B cell (primary cell): ENCODE results near the gene TBXAS1. TPM values are rescaled to one million over a fixed set of nuclear protein-coding genes. Genes with fewer than 3 reads are reported as not detected.

Experiments used
- ATAC-seq: fragments of 200-7000 bp; cut with Tn5 transposase; one replicate; pipeline ENCODE4 v1.10.0; 2021; ENCODE audit warnings: low read depth, mild to moderate bottlenecking, moderate number of reproducible peaks, moderate library complexity
- CTCF ChIA-PET: fragments of 350-600 bp; sonication (Branson Sonifier 250); formaldehyde crosslinking; loops from one replicate; lab custom pipeline; 2021; ENCODE audit warnings: antibody characterized with exemption, inconsistent platforms; lab: Charles Lee
- POLR2A ChIA-PET: fragments of 350-600 bp; sonication (Branson Sonifier 250); formaldehyde crosslinking; loops from one replicate; lab custom pipeline; 2021; ENCODE audit warnings: antibody characterized with exemption; lab: Charles Lee
- DNase-seq: peaks from one replicate; pipeline ENCODE4 v3.0.0; 2013
- H2AFZ ChIP-seq: 2 replicates; pipeline ENCODE4 v1.6.1; 2012; ENCODE audit warnings: mild to moderate bottlenecking, low read depth, low read length; ENCODE audit not compliant: insufficient read depth, poor library complexity, severe bottlenecking
- H3K27ac ChIP-seq, 2 donors: 1 replicate in 1 of 2; 2 replicates in 1 of 2; pipeline ENCODE4 v1.5.1; 2012 to 2013; ENCODE audit warnings: low read length in 2 of 2, mild to moderate bottlenecking in 2 of 2, moderate library complexity in 1 of 2
- H3K27me3 ChIP-seq, 4 experiments: fragments of 200-600 bp in 1 of 4; sonication (generic) in 1 of 4; replicated peaks in 1 of 4; 1 replicate in 2 of 4; 2 replicates in 2 of 4; pipeline versions ENCODE4 v1.6.1 to v1.7.0; 2013 to 2016; ENCODE audit warnings: low read length in 3 of 4, mild to moderate bottlenecking in 2 of 4, mixed read lengths in 1 of 4, moderate library complexity in 1 of 4; ENCODE audit not compliant: insufficient read depth in 4 of 4, control insufficient read depth in 3 of 4; ENCODE audit errors: control extremely low read depth in 1 of 4
- H3K36me3 ChIP-seq, 2 experiments: replicated peaks in 1 of 2; 1 replicate in 1 of 2; 2 replicates in 1 of 2; pipeline versions ENCODE4 v1.6.1 to v1.7.1; 2013; ENCODE audit warnings: low read length in 1 of 2; ENCODE audit not compliant: insufficient read depth in 2 of 2, control insufficient read depth in 1 of 2; ENCODE audit errors: control extremely low read depth in 1 of 2, extremely low read depth in 1 of 2
- H3K4me1 ChIP-seq, 2 donors: fragments of 200-600 bp in 1 of 2; sonication (generic) in 1 of 2; 1 replicate in 1 of 2; 2 replicates in 1 of 2; pipeline versions ENCODE4 v1.5.1 to v1.6.1; 2013 to 2017; ENCODE audit warnings: low read length in 2 of 2; ENCODE audit not compliant: control insufficient read depth in 2 of 2, insufficient read depth in 2 of 2
- H3K4me2 ChIP-seq: replicated peaks from 2 replicates; pipeline ENCODE3; 2012; ENCODE audit warnings: mild to moderate bottlenecking, low read depth, low read length; ENCODE audit not compliant: poor library complexity, severe bottlenecking
- H3K4me3 ChIP-seq, 5 experiments: fragments of 200-600 bp in 1 of 5; sonication (generic) in 1 of 5; 1 replicate in 3 of 5; 2 replicates in 2 of 5; pipeline versions ENCODE4 v1.5.1 to v1.7.0; 2011 to 2016; ENCODE audit warnings: low read length in 4 of 5, mild to moderate bottlenecking in 4 of 5, low read depth in 2 of 5, control low read depth in 1 of 5, moderate library complexity in 1 of 5; ENCODE audit not compliant: insufficient read depth in 1 of 5; ENCODE audit errors: control extremely low read depth in 1 of 5, extremely low read depth in 1 of 5
- H3K79me2 ChIP-seq: fragments of 200-600 bp; sonication (generic); one replicate; pipeline ENCODE4 v1.6.0; 2016; ENCODE audit warnings: low read length; ENCODE audit not compliant: control insufficient read depth, insufficient read depth
- H3K9ac ChIP-seq: fragments of 200-600 bp; sonication (generic); 2 replicates; pipeline ENCODE4 v1.6.1; 2017; ENCODE audit warnings: mild to moderate bottlenecking, low read length, moderate library complexity
- H3K9me3 ChIP-seq, 3 donors: one replicate each; pipeline versions ENCODE4 v1.6.1 to v1.7.1; 2013; ENCODE audit warnings: low read length in 2 of 3; ENCODE audit not compliant: control insufficient read depth in 2 of 3, insufficient read depth in 1 of 3; ENCODE audit errors: control extremely low read depth in 1 of 3
- H4K20me1 ChIP-seq: 2 replicates; pipeline ENCODE4 v1.6.0; 2012; ENCODE audit warnings: mild to moderate bottlenecking, low read length; ENCODE audit not compliant: insufficient read depth, control insufficient read depth, poor library complexity, severe bottlenecking
- H3K27ac Mint-ChIP-seq: one replicate; pipeline ENCODE4 v1.8.0; 2021; ENCODE audit warnings: mixed read lengths
- H3K27me3 Mint-ChIP-seq: one replicate; pipeline ENCODE4 v1.8.0; 2021; ENCODE audit warnings: mixed read lengths
- H3K4me1 Mint-ChIP-seq: one replicate; pipeline ENCODE4 v1.8.0; 2021; ENCODE audit warnings: mixed read lengths
- H3K4me3 Mint-ChIP-seq: one replicate; pipeline ENCODE4 v1.8.0; 2021; ENCODE audit warnings: mixed read lengths
- H3K9me3 Mint-ChIP-seq: one replicate; pipeline ENCODE4 v1.8.0; 2022; ENCODE audit warnings: mixed read lengths; ENCODE audit not compliant: insufficient read depth
- CTCF ChIP-seq: fragments of 200-600 bp; IDR thresholded peaks from one replicate; pipeline ENCODE4 v1.8.0; 2022; ENCODE audit warnings: antibody characterized with exemption, mild to moderate bottlenecking
- EZH2 ChIP-seq: IDR thresholded peaks from 2 replicates; pipeline ENCODE4 v1.6.1; 2012; ENCODE audit warnings: borderline replicate concordance, low read depth, mild to moderate bottlenecking, moderate library complexity, low read length; ENCODE audit not compliant: insufficient read depth, poor library complexity, severe bottlenecking
- WGBS: methylation state at CpG from one replicate; pipeline ENCODE4 v1.1.5; 2013; ENCODE audit warnings: missing lambda C conversion rate; ENCODE audit not compliant: insufficient coverage; 5-methylcytosine and 5-hydroxymethylcytosine counted together
- intact Hi-C: fragments of 100-400 bp; cut with micrococcal nuclease; formaldehyde crosslinking; loops from one replicate; pipeline ENCODE4 v1.10.0; 2022
- polyA plus RNA-seq: library from polyadenylated mRNA; depleted of rRNA; stranded (reverse); fragments of >200 nt; gene quantifications from 2 replicates; pipeline ENCODE4 v1.2.3, GENCODE V29; 2012
- total RNA-seq, 2 donors: library from RNA; stranded (reverse); fragments of 120-200 nt in 1 of 2; gene quantifications; 1 replicate in 1 of 2; 2 replicates in 1 of 2; pipeline versions ENCODE4 v1.2.3 to v1.2.4, GENCODE V29; 2013 to 2022

The TBXAS1 gene
- total and polyA plus RNA-seq, 2 donors (not counting 1 experiment from before 2014, with no cell fraction given), result 8.1 to 21.0 TPM

- intact Hi-C loops, result no loop called here
- Histone ChIP-seq H3K79me2 (no peaks in the 10 kb centered on the region), H3K4me3 (no peak overlapping the region), H3K9ac (no peak overlapping the region), H3K4me2 (no peak overlapping the region), H3K27ac (no peak overlapping the region), H3K4me1 (peaks cover 9% of the 10 kb centered on the region in 2 donors), H3K36me3 (no peaks in the 10 kb centered on the region), H3K27me3 (peaks cover 0 to 5% (median 0%) of the 10 kb centered on the region in 4 experiments), H4K20me1 (no peaks in the 10 kb centered on the region), H3K9me3 (no peaks in the 10 kb centered on the region), H2AFZ (no peak overlapping the region)
- H3K27ac Mint-ChIP-seq, result no peak overlapping the region
- DNase-seq (no peak), ATAC-seq (no peak)
- H3K4me3 Mint-ChIP-seq, result no peak overlapping the region
- WGBS, result 90% methylated on average over 7 of the region's 8 CpGs
- ChIA-PET CTCF (interaction anchor here (1.0 kb wide), 1 partner anchor 15 kb away, joined by 3 read pairs; no protein-coding TSS in a partner anchor), POLR2A (no interaction called here)
- H3K27me3 Mint-ChIP-seq, result peaks cover 10% of the 10 kb centered on the region
- no peaks in the 10 kb centered on the region for H3K9me3 Mint-ChIP-seq
- TF ChIP-seq EZH2 (no peak), CTCF (no peak)
- peaks cover 11% of the 10 kb centered on the region for H3K4me1 Mint-ChIP-seq
Measured at GRCh38 chr7:139823959-139824521, 5.0 kb upstream of the TBXAS1 start.

- Histone ChIP-seq H4K20me1 (no peaks in the 10 kb centered on the region), H2AFZ (no peak overlapping the region), H3K27ac (no peak overlapping the region), H3K27me3 (peaks cover 0 to 5% (median 0%) of the 10 kb centered on the region in 4 experiments), H3K9ac (no peak overlapping the region), H3K79me2 (no peaks in the 10 kb centered on the region), H3K4me3 (no peak overlapping the region), H3K9me3 (no peaks in the 10 kb centered on the region), H3K36me3 (no peaks in the 10 kb centered on the region), H3K4me2 (no peak overlapping the region), H3K4me1 (peaks cover 27% of the 10 kb centered on the region in 2 donors)
- H3K27me3 Mint-ChIP-seq, result peaks cover 10% of the 10 kb centered on the region
- TF ChIP-seq EZH2 (no peak), CTCF (no peak)
- no peak overlapping the region for H3K4me3 Mint-ChIP-seq
- H3K4me1 Mint-ChIP-seq, result peaks cover 27% of the 10 kb centered on the region
- H3K9me3 Mint-ChIP-seq, result no peaks in the 10 kb centered on the region
- POLR2A ChIA-PET, result no interaction called here
- WGBS, result 96% methylated on average over 3 of the region's 9 CpGs
- CTCF ChIA-PET, result no interaction called here
- no peak for DNase-seq
- no peak overlapping the region for H3K27ac Mint-ChIP-seq
- intact Hi-C loops, result loop anchor here (5.0 kb wide), 1 partner anchor 82 kb away; no protein-coding TSS in a partner anchor
- ATAC-seq, result no peak
Measured at GRCh38 chr7:139825666-139826290, 3.3 kb upstream of the TBXAS1 start.
